ENCODE measurements around the gene SLC12A9.
A peak's percentile ranks its signal among the peaks of the same experiment; 100 is the strongest.

The SLC12A9 gene

GRCh38 chr7:100859856-100860255 is 7.3 kb downstream of the SLC12A9 start:
- ChIA-PET CTCF (interaction anchor here (1.3 kb wide), 1 partner anchor 59 kb away, joined by 5 read pairs; no protein-coding TSS in a partner anchor), POLR2A (interaction anchor here (1.2 to 1.8 kb wide), 3 partner anchors 10 to 274 kb away, joined by 3 to 9 read pairs (median 3); partner anchors contain the start of genes FBXO24 and SRRT)
- no peak overlapping the region for H3K27ac ChIP-seq (ENCODE audit: extremely low read depth, low read depth, low read length)
- TF ChIP-seq ZNF214 (tag by site-specific recombination; IDR thresholded peaks at IDR 0.05; ENCODE audit: borderline replicate concordance) = no peak
- 0 out of 2 replicates have a peak, but pooled peaks have one; percentile 21 for TF ChIP-seq ZBTB17 (tag by site-specific recombination; IDR thresholded peaks at IDR 0.05)
- no peak for TF ChIP-seq SALL2 (tag by site-specific recombination; IDR thresholded peaks at IDR 0.05; ENCODE audit: borderline replicate concordance)
- no peak for TF ChIP-seq ZNF114 (tag by site-specific recombination; IDR thresholded peaks at IDR 0.05)
- TF ChIP-seq ZNF112 (tag by site-specific recombination; IDR thresholded peaks at IDR 0.05) = no peak
- H3K4me1 ChIP-seq (ENCODE audit: control insufficient read depth, insufficient read depth, low read length) = no peaks in the 10 kb centered on the region
- H3K4me3 ChIP-seq (ENCODE audit: low read depth, low read length) = no peak overlapping the region
- H3K36me3 ChIP-seq (ENCODE audit: control insufficient read depth in 2 of 2, insufficient read depth in 1 of 2, low read length in 2 of 2) = peaks cover 0 to 9% of the 10 kb centered on the region in 2 experiments; a peak in 2 of 3 replicates
- H3K9me3 ChIP-seq (ENCODE audit: control insufficient read depth, insufficient read depth, low read depth, low read length) = no peaks in the 10 kb centered on the region

GRCh38 chr7:100860702-100861615 is 8.4 kb downstream of the SLC12A9 start:
- Histone ChIP-seq H3K4me1 (ENCODE audit: control insufficient read depth, insufficient read depth, low read length) (no peaks in the 10 kb centered on the region), H3K9me3 (ENCODE audit: control insufficient read depth, insufficient read depth, low read depth, low read length) (no peaks in the 10 kb centered on the region), H3K36me3 (ENCODE audit: control insufficient read depth in 2 of 2, insufficient read depth in 1 of 2, low read length in 2 of 2) (peaks cover 0 to 9% of the 10 kb centered on the region in 2 experiments; a peak in 2 of 3 replicates), H3K27ac (ENCODE audit: extremely low read depth, low read depth, low read length) (no peak overlapping the region), H3K4me3 (ENCODE audit: low read depth, low read length) (no peak overlapping the region)
- POLR2A ChIA-PET = interaction anchor here (1.2 kb wide), 1 partner anchor 9 kb away, joined by 4 read pairs; the partner anchor contains the start of gene SLC12A9
- CTCF ChIA-PET = no interaction called here
- TF ChIP-seq ZNF184 (tag by site-specific recombination; IDR thresholded peaks at IDR 0.05) (no peak), GLIS1 (tag by site-specific recombination; IDR thresholded peaks at IDR 0.05) (0 out of 2 replicates have a peak, but pooled peaks have one; percentile 25), GLIS2 (tag by site-specific recombination; IDR thresholded peaks at IDR 0.05) (0 out of 2 replicates have a peak, but pooled peaks have one; percentile 7), ZBTB10 (tag by site-specific recombination; IDR thresholded peaks at IDR 0.05) (peak; percentile 100), ZNF776 (tag by site-specific recombination; IDR thresholded peaks at IDR 0.05; ENCODE audit: borderline replicate concordance) (no peak), ZNF302 (tag by site-specific recombination; IDR thresholded peaks at IDR 0.05; ENCODE audit: low read depth) (no peak)

- TF ChIP-seq GLIS2 (tag by site-specific recombination; IDR thresholded peaks at IDR 0.05) (0 out of 2 replicates have a peak, but pooled peaks have one; percentile 2), ZNF692 (tag by site-specific recombination; IDR thresholded peaks at IDR 0.05) (no peak)
- Histone ChIP-seq H3K4me1 (ENCODE audit: control insufficient read depth, insufficient read depth, low read length) (no peaks in the 10 kb centered on the region), H3K9me3 (ENCODE audit: control insufficient read depth, insufficient read depth, low read depth, low read length) (no peaks in the 10 kb centered on the region), H3K36me3 (ENCODE audit: control insufficient read depth in 2 of 2, insufficient read depth in 1 of 2, low read length in 2 of 2) (peaks cover 0 to 9% of the 10 kb centered on the region in 2 experiments; a peak in 2 of 3 replicates), H3K27ac (ENCODE audit: extremely low read depth, low read depth, low read length) (no peak overlapping the region), H3K4me3 (ENCODE audit: low read depth, low read length) (no peak overlapping the region)
- ChIA-PET CTCF (no interaction called here), POLR2A (interaction anchor here (1.2 kb wide), 1 partner anchor 9 kb away, joined by 4 read pairs; the partner anchor contains the start of gene SLC12A9)
These were observed 9.1 kb downstream of the SLC12A9 start for GRCh38 chr7:100861616-100861985.
